ENCODE results near the gene SP6.

The SP6 gene

DNA sequence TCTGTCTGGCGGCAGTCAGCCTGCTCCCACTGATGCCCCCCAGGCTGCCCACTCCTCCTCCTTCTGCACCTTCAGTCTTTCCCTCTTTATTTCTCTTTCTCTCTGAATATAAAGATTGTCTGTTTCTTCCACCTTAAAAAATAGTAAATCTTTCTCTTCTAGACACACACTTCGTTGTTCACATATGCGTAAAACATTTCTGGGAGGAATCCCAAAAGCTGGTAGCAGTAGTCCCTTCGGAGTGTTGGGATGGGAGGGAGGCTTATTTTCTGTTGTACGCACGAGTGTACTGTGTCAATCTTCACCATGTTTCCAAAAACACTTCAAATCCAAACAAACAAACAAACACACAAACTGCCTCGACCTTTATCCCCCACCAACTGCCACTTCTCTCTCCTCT is 39.3 kb downstream of the SP6 start:
- DNase-seq (ENCODE audit: low read depth), result no peak

GRCh38 chr17:47810901-47811635 is 39.9 kb downstream of the SP6 start:
- DNase-seq (ENCODE audit: low read depth), result no peak

DNA sequence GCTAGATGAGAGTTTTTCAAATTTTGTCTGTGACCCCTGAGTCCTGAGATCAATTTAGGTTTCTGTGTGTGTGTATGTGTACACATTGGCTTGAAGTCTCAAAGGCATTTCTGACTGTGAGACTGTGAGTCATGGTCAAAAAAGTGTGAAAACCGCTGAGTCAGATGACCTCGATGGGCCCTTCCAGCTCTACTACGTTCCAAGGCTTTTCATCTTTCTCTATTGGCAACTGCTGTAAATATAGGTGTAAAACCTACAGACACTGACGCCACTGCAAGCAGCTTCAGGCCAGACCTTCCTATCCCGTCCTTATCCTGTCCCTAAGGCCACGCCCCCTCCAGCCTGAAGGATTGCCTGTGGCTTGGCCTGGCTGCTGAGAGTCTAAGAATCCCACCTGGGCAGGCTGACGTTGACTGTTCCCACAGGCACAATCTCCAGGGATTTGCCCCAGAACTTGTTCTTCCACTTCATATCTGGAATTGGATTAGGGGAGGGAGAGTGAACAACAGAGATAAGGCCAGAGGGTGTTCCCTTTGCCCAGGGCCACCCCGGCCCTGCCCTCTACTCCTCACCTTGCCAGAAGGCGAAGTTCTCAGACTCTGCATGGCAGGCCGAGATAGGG is 40.7 kb downstream of the SP6 start:
- peak; percentile 84 for DNase-seq (ENCODE audit: low read depth)

GRCh38 chr17:47808830-47809480 is 42.0 kb downstream of the SP6 start:
- no peak for DNase-seq (ENCODE audit: low read depth)

GRCh38 chr17:47808036-47808829 is 42.7 kb downstream of the SP6 start:
- DNase-seq (ENCODE audit: low read depth), result no peak

GRCh38 chr17:47807421-47807820 is 43.5 kb downstream of the SP6 start:
- DNase-seq (ENCODE audit: low read depth), result no peak

- no peak for DNase-seq (ENCODE audit: low read depth)
Measured at GRCh38 chr17:47806913-47807255, 44.1 kb downstream of the SP6 start.

- DNase-seq (ENCODE audit: low read depth), result no peak
Measured at GRCh38 chr17:47806026-47806912, 44.7 kb downstream of the SP6 start.

DNA sequence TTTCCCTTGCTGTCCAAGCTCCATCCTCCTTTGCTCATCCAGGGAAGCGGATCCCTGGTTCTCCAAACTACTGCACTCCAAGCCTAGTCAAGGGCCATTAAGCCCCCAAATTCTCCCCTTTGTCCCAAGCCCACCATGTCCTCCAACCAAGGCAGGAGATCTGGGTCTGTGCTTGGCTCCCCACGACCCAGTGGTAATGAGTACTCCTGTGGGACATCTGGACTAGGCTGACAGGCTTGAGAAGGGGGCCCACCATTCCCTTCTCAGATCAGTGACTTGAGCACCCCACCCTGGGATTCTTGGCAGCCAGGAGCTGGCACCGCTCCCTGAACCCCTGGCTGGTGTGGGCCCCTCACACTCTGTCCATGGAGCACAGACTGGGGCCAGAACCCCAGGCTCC is 46.5 kb downstream of the SP6 start:
- DNase-seq (ENCODE audit: low read depth), result no peak

DNA sequence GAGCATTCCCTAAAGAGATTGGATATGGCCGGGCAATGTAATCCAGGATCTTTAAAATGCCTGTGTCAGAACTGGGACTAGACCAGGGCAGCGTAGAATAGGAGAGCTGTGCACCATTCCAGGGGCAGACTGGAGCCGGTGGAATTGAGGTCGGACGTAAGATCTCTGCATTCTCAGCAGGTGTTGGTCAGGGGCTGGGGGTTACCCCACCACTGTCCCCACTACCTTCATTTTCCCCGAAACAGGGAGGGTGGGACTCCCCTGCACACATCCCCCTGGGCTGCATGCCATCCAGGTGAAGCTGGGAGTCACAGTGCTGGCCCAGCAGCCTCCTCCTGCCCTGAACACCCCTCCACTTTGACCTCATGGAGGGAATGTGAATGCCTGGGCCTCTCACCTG is 47.2 kb downstream of the SP6 start:
- DNase-seq (ENCODE audit: low read depth), result no peak

- DNase-seq (ENCODE audit: low read depth), result no peak
Measured at GRCh38 chr17:47803201-47803600, 47.8 kb downstream of the SP6 start.

DNA sequence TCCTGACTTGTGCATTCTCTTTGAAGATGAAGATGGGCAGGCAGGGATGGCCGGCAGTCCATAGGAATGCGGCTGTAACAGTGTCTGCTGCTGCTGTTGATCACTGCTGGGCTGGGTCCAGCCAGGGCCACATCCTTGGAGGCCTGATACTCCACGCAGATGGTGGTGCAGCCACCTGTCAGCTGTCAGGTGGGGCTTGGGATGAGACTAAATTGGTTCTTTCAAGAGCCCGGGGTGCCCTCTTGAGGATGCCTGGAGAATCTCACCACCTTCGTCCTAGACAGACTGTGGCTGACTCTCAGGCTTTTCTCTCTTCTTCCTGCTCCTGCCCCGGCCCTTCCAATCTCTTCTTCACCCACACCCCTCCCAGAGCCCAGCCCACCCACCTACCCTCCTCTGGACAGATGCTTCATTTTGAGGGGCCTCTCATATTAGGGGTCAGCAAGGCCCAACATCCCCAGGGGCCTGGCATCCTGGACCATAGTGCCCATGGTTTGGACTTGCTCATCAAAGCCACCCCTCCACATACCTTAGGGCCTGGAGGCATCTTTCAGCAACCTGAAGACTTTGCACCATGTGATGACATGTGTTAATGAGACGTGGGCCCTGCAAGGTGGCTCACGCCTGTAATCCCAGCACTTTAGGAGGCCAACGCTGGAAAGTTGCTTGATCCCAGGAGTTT is 48.5 kb downstream of the SP6 start:
- no peak for DNase-seq (ENCODE audit: low read depth)

- no peak for DNase-seq (ENCODE audit: low read depth)
Measured at GRCh38 chr17:47801906-47802305, 49.1 kb downstream of the SP6 start.

DNA sequence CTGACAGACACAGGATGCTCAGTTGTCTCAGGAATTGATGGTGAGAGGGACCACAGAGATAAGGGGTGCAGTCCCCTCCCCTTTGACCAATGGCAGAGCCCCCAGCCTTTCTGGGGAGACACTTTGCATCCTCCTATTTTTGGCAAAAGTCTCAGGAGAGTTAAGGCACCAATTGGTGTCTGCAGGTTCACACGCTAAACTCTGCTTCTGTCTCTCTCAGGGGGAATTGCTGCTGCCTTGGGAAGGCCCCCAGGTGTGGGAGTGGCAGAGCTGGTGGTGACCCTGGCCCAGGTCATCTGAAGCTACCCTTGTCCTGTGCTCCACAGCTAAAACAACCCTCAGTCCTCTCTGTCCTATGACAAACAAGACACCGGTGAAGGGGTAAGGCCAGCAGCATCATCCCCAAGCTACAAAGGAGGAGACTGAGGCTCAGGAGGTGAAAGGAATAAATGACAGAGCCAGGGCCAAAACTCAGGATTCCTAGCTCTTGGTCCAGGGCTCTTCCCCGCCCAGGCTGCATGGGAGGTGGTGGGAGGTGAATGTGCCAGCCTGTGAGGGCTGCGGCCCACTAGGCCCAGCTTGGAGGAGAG is 49.7 kb downstream of the SP6 start:
- no peak for DNase-seq (ENCODE audit: low read depth)

DNA sequence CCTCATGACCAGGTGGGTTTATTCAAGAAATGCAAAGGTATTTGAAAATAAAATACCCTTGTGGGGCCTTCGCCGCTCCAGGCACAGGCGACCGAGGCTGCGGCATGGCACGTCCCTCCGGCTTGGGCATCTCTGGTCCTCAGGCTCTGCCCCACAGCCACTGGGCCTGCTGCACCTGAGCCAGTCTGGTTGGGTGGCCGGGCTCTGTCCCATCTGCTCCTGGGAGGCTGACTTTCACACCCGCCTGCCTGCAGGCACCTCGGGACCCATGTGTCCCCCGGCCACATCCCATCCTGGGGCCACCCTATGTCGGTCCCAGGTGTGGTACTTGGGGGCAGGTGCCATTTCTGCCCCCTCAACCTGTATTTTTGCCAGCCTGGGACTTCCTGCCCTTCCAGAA is 50.3 kb downstream of the SP6 start:
- DNase-seq (ENCODE audit: low read depth), result no peak

GRCh38 chr17:47797797-47798196 is 53.2 kb downstream of the SP6 start:
- DNase-seq (ENCODE audit: low read depth), result no peak

Data from HS-5 (cell line).